Measurements from ENCODE around the gene FARP2. TPM values are rescaled to one million over a fixed set of nuclear protein-coding genes. Genes with fewer than 3 reads are reported as not detected.
"Not testable (repeated sequence)": the region's sequence is repeated elsewhere in the genome, so short reads cannot be mapped to it uniquely, and the experiment has no call there.

The FARP2 gene
- total RNA-seq, 4 donors from 2014 or later: 42.7 to 229 (median 93.2) TPM

GRCh38 chr2:241375300-241375699 is 19.2 kb downstream of the FARP2 start:
- no peak for DNase-seq (ENCODE audit: low spot score in 2 of 2)
- WGBS, 2 donors: 79 to 90% methylated on average over 1 of the region's 1 CpG
- H3K9me3 ChIP-seq: no peaks in the 10 kb centered on the region
- peaks cover 0 to 35% (median 16%) of the 10 kb centered on the region in 4 donors for H3K4me1 ChIP-seq
- H3K4me3 ChIP-seq: no peak overlapping the region
- H3K27me3 ChIP-seq: no peaks in the 10 kb centered on the region
- TF ChIP-seq CTCF (IDR thresholded peaks at IDR 0.05): no peak
- no peak for TF ChIP-seq POLR2A (IDR thresholded peaks at IDR 0.05)
- TF ChIP-seq EP300 (IDR thresholded peaks at IDR 0.05): no peak
- no peak overlapping the region for H3K27ac ChIP-seq
- H3K36me3 ChIP-seq: peaks cover 0 to 30% (median 0%) of the 10 kb centered on the region in 3 donors

GRCh38 chr2:241376808-241377207 is 20.7 kb downstream of the FARP2 start:
- 78 to 86% methylated on average over 2 of the region's 2 CpGs for WGBS, 2 donors
- Histone ChIP-seq H3K9me3 (no peaks in the 10 kb centered on the region), H3K36me3 (peaks cover 0 to 30% (median 0%) of the 10 kb centered on the region in 3 donors), H3K27ac (no peak overlapping the region), H3K4me1 (peaks cover 0 to 50% (median 27%) of the 10 kb centered on the region in 4 donors), H3K4me3 (no peak overlapping the region), H3K27me3 (no peaks in the 10 kb centered on the region)
- TF ChIP-seq CTCF (IDR thresholded peaks at IDR 0.05) (no peak), POLR2A (IDR thresholded peaks at IDR 0.05) (no peak), EP300 (IDR thresholded peaks at IDR 0.05) (no peak)
- DNase-seq (ENCODE audit: low spot score in 2 of 2): no peak

GRCh38 chr2:241378816-241379215 is 22.7 kb downstream of the FARP2 start:
- 50 to 55% methylated on average over 2 of the region's 2 CpGs for WGBS, 2 donors
- H3K27me3 ChIP-seq: no peaks in the 10 kb centered on the region
- H3K27ac ChIP-seq: peak overlapping the region in 3 of 4 donors; percentile 31 to 71 (median 70)
- H3K4me1 ChIP-seq: peaks cover 0 to 51% (median 30%) of the 10 kb centered on the region in 4 donors
- no peak for TF ChIP-seq EP300 (IDR thresholded peaks at IDR 0.05)
- TF ChIP-seq POLR2A (IDR thresholded peaks at IDR 0.05): no peak
- TF ChIP-seq CTCF (IDR thresholded peaks at IDR 0.05): no peak
- no peaks in the 10 kb centered on the region for H3K9me3 ChIP-seq
- no peak for DNase-seq (ENCODE audit: low spot score in 2 of 2)
- H3K4me3 ChIP-seq: no peak overlapping the region
- peaks cover 0 to 29% (median 0%) of the 10 kb centered on the region in 3 donors for H3K36me3 ChIP-seq

- Histone ChIP-seq H3K27me3 (no peaks in the 10 kb centered on the region), H3K4me1 (peaks cover 0 to 60% (median 30%) of the 10 kb centered on the region in 4 donors), H3K9me3 (no peaks in the 10 kb centered on the region), H3K4me3 (no peak overlapping the region), H3K36me3 (peaks cover 0 to 19% (median 0%) of the 10 kb centered on the region in 3 donors), H3K27ac (peak overlapping the region in 3 of 4 donors; percentile 31 to 71 (median 70))
- no peak for DNase-seq (ENCODE audit: low spot score in 2 of 2)
- no peak for TF ChIP-seq EP300 (IDR thresholded peaks at IDR 0.05)
- no peak for TF ChIP-seq CTCF (IDR thresholded peaks at IDR 0.05)
- no peak for TF ChIP-seq POLR2A (IDR thresholded peaks at IDR 0.05)
- 69 to 72% methylated on average over 9 of the region's 9 CpGs for WGBS, 2 donors
These were observed 23.7 kb downstream of the FARP2 start for GRCh38 chr2:241379481-241380480.

GRCh38 chr2:241381872-241382271 is 25.8 kb downstream of the FARP2 start:
- 36 to 51% methylated on average over 4 of the region's 4 CpGs for WGBS, 2 donors
- no peak for DNase-seq (ENCODE audit: low spot score in 2 of 2)

GRCh38 chr2:241385450-241385849 is 29.4 kb downstream of the FARP2 start:
- not testable (repeated sequence) for DNase-seq (ENCODE audit: low spot score in 2 of 2); H3K9me3 ChIP-seq; H3K27ac ChIP-seq; H3K4me3 ChIP-seq; H3K36me3 ChIP-seq; H3K27me3 ChIP-seq
- 93 to 96% methylated on average over 7 of the region's 7 CpGs for WGBS, 2 donors
- peaks cover 0 to 35% (median 13%) of the 10 kb centered on the region in 4 donors for H3K4me1 ChIP-seq

More at GRCh38 chr2:241381872-241382271, 25.8 kb downstream of the FARP2 start:
- no peak overlapping the region for H3K4me3 ChIP-seq
- peaks cover 0 to 60% (median 30%) of the 10 kb centered on the region in 4 donors for H3K4me1 ChIP-seq
- H3K9me3 ChIP-seq: no peaks in the 10 kb centered on the region
- H3K27me3 ChIP-seq: no peaks in the 10 kb centered on the region
- peaks cover 0 to under 1% (median 0%) of the 10 kb centered on the region in 3 donors for H3K36me3 ChIP-seq
- H3K27ac ChIP-seq: no peak overlapping the region
- TF ChIP-seq POLR2A (IDR thresholded peaks at IDR 0.05): no peak
- no peak for TF ChIP-seq CTCF (IDR thresholded peaks at IDR 0.05)
- no peak for TF ChIP-seq EP300 (IDR thresholded peaks at IDR 0.05)
